B cell (primary cell): ENCODE measurements around the gene HERC2. TPM values are rescaled to one million over a fixed set of nuclear protein-coding genes. Genes with fewer than 3 reads are reported as not detected.

ENCODE experiments used
- ATAC-seq: fragments of 200-7000 bp; cut with Tn5 transposase; one replicate; pipeline ENCODE4 v1.10.0; 2021; ENCODE audit warnings: low read depth, mild to moderate bottlenecking, moderate number of reproducible peaks, moderate library complexity
- CTCF ChIA-PET: fragments of 350-600 bp; sonication (Branson Sonifier 250); formaldehyde crosslinking; loops from one replicate; lab custom pipeline; 2021; ENCODE audit warnings: antibody characterized with exemption, inconsistent platforms; lab: Charles Lee
- POLR2A ChIA-PET: fragments of 350-600 bp; sonication (Branson Sonifier 250); formaldehyde crosslinking; loops from one replicate; lab custom pipeline; 2021; ENCODE audit warnings: antibody characterized with exemption; lab: Charles Lee
- DNase-seq: peaks from one replicate; pipeline ENCODE4 v3.0.0; 2013
- H2AFZ ChIP-seq: 2 replicates; pipeline ENCODE4 v1.6.1; 2012; ENCODE audit warnings: mild to moderate bottlenecking, low read depth, low read length; ENCODE audit not compliant: insufficient read depth, poor library complexity, severe bottlenecking
- H3K27ac ChIP-seq, 2 donors: 1 replicate in 1 of 2; 2 replicates in 1 of 2; pipeline ENCODE4 v1.5.1; 2012 to 2013; ENCODE audit warnings: low read length in 2 of 2, mild to moderate bottlenecking in 2 of 2, moderate library complexity in 1 of 2
- H3K27me3 ChIP-seq, 4 experiments: fragments of 200-600 bp in 1 of 4; sonication (generic) in 1 of 4; replicated peaks in 1 of 4; 1 replicate in 2 of 4; 2 replicates in 2 of 4; pipeline versions ENCODE4 v1.6.1 to v1.7.0; 2013 to 2016; ENCODE audit warnings: low read length in 3 of 4, mild to moderate bottlenecking in 2 of 4, mixed read lengths in 1 of 4, moderate library complexity in 1 of 4; ENCODE audit not compliant: insufficient read depth in 4 of 4, control insufficient read depth in 3 of 4; ENCODE audit errors: control extremely low read depth in 1 of 4
- H3K36me3 ChIP-seq, 2 experiments: replicated peaks in 1 of 2; 1 replicate in 1 of 2; 2 replicates in 1 of 2; pipeline versions ENCODE4 v1.6.1 to v1.7.1; 2013; ENCODE audit warnings: low read length in 1 of 2; ENCODE audit not compliant: insufficient read depth in 2 of 2, control insufficient read depth in 1 of 2; ENCODE audit errors: control extremely low read depth in 1 of 2, extremely low read depth in 1 of 2
- H3K4me1 ChIP-seq, 2 donors: fragments of 200-600 bp in 1 of 2; sonication (generic) in 1 of 2; 1 replicate in 1 of 2; 2 replicates in 1 of 2; pipeline versions ENCODE4 v1.5.1 to v1.6.1; 2013 to 2017; ENCODE audit warnings: low read length in 2 of 2; ENCODE audit not compliant: control insufficient read depth in 2 of 2, insufficient read depth in 2 of 2
- H3K4me2 ChIP-seq: replicated peaks from 2 replicates; pipeline ENCODE3; 2012; ENCODE audit warnings: mild to moderate bottlenecking, low read depth, low read length; ENCODE audit not compliant: poor library complexity, severe bottlenecking
- H3K4me3 ChIP-seq, 5 experiments: fragments of 200-600 bp in 1 of 5; sonication (generic) in 1 of 5; 1 replicate in 3 of 5; 2 replicates in 2 of 5; pipeline versions ENCODE4 v1.5.1 to v1.7.0; 2011 to 2016; ENCODE audit warnings: low read length in 4 of 5, mild to moderate bottlenecking in 4 of 5, low read depth in 2 of 5, control low read depth in 1 of 5, moderate library complexity in 1 of 5; ENCODE audit not compliant: insufficient read depth in 1 of 5; ENCODE audit errors: control extremely low read depth in 1 of 5, extremely low read depth in 1 of 5
- H3K79me2 ChIP-seq: fragments of 200-600 bp; sonication (generic); one replicate; pipeline ENCODE4 v1.6.0; 2016; ENCODE audit warnings: low read length; ENCODE audit not compliant: control insufficient read depth, insufficient read depth
- H3K9ac ChIP-seq: fragments of 200-600 bp; sonication (generic); 2 replicates; pipeline ENCODE4 v1.6.1; 2017; ENCODE audit warnings: mild to moderate bottlenecking, low read length, moderate library complexity
- H3K9me3 ChIP-seq, 3 donors: one replicate each; pipeline versions ENCODE4 v1.6.1 to v1.7.1; 2013; ENCODE audit warnings: low read length in 2 of 3; ENCODE audit not compliant: control insufficient read depth in 2 of 3, insufficient read depth in 1 of 3; ENCODE audit errors: control extremely low read depth in 1 of 3
- H4K20me1 ChIP-seq: 2 replicates; pipeline ENCODE4 v1.6.0; 2012; ENCODE audit warnings: mild to moderate bottlenecking, low read length; ENCODE audit not compliant: insufficient read depth, control insufficient read depth, poor library complexity, severe bottlenecking
- H3K27ac Mint-ChIP-seq: one replicate; pipeline ENCODE4 v1.8.0; 2021; ENCODE audit warnings: mixed read lengths
- H3K27me3 Mint-ChIP-seq: one replicate; pipeline ENCODE4 v1.8.0; 2021; ENCODE audit warnings: mixed read lengths
- H3K4me1 Mint-ChIP-seq: one replicate; pipeline ENCODE4 v1.8.0; 2021; ENCODE audit warnings: mixed read lengths
- H3K4me3 Mint-ChIP-seq: one replicate; pipeline ENCODE4 v1.8.0; 2021; ENCODE audit warnings: mixed read lengths
- H3K9me3 Mint-ChIP-seq: one replicate; pipeline ENCODE4 v1.8.0; 2022; ENCODE audit warnings: mixed read lengths; ENCODE audit not compliant: insufficient read depth
- CTCF ChIP-seq: fragments of 200-600 bp; IDR thresholded peaks from one replicate; pipeline ENCODE4 v1.8.0; 2022; ENCODE audit warnings: antibody characterized with exemption, mild to moderate bottlenecking
- EZH2 ChIP-seq: IDR thresholded peaks from 2 replicates; pipeline ENCODE4 v1.6.1; 2012; ENCODE audit warnings: borderline replicate concordance, low read depth, mild to moderate bottlenecking, moderate library complexity, low read length; ENCODE audit not compliant: insufficient read depth, poor library complexity, severe bottlenecking
- WGBS: methylation state at CpG from one replicate; pipeline ENCODE4 v1.1.5; 2013; ENCODE audit warnings: missing lambda C conversion rate; ENCODE audit not compliant: insufficient coverage; 5-methylcytosine and 5-hydroxymethylcytosine counted together
- intact Hi-C: fragments of 100-400 bp; cut with micrococcal nuclease; formaldehyde crosslinking; loops from one replicate; pipeline ENCODE4 v1.10.0; 2022
- polyA plus RNA-seq: library from polyadenylated mRNA; depleted of rRNA; stranded (reverse); fragments of >200 nt; gene quantifications from 2 replicates; pipeline ENCODE4 v1.2.3, GENCODE V29; 2012
- total RNA-seq, 2 donors: library from RNA; stranded (reverse); fragments of 120-200 nt in 1 of 2; gene quantifications; 1 replicate in 1 of 2; 2 replicates in 1 of 2; pipeline versions ENCODE4 v1.2.3 to v1.2.4, GENCODE V29; 2013 to 2022

The HERC2 gene
- total and polyA plus RNA-seq, 2 donors (not counting 1 experiment from before 2014, with no cell fraction given) = 31.0 to 52.7 TPM

DNA sequence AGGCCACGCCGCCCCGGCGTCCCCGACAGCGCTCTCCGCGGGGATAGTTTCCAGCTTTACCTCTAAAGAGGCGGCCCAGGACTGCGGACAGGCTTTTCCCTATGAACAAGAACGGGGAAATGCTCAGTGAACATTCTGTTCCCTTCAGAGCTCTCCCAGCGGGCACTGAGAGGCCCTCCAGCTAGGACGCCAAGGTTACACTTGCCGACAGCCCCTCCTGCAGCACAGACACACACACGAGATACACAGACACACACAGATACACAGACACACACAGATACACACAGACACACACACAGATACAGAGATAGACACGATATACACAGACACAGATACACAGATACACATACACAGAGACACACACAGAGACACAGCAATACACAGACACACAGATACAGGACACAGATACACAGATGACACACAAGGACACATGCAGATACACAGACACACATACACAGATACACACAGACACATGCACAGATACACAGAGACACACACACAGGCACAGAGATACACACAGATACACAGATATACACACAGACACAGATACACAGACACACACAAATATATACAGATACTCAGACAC lies 222.3 kb downstream of the HERC2 start:
- 17% methylated on average over 16 of the region's 16 CpGs for WGBS
- Histone ChIP-seq H3K4me1 (peaks cover 39 to 42% of the 10 kb centered on the region in 2 donors), H2AFZ (no peak overlapping the region), H3K27me3 (peaks cover 2 to 88% (median 34%) of the 10 kb centered on the region in 4 experiments), H4K20me1 (no peaks in the 10 kb centered on the region), H3K79me2 (no peaks in the 10 kb centered on the region), H3K9me3 (peaks cover 0 to 51% (median 0%) of the 10 kb centered on the region in 3 donors), H3K36me3 (no peaks in the 10 kb centered on the region), H3K4me2 (peak overlapping the region; percentile 70), H3K27ac (no peak overlapping the region), H3K4me3 (no peak overlapping the region), H3K9ac (no peak overlapping the region)
- H3K9me3 Mint-ChIP-seq = no peaks in the 10 kb centered on the region
- peaks cover 66% of the 10 kb centered on the region for H3K27me3 Mint-ChIP-seq
- TF ChIP-seq EZH2 (no peak), CTCF (no peak)
- ChIA-PET CTCF (no interaction called here), POLR2A (no interaction called here)
- ATAC-seq (no peak), DNase-seq (peak; percentile 23)
- H3K27ac Mint-ChIP-seq = no peak overlapping the region
- H3K4me3 Mint-ChIP-seq = peak overlapping the region; percentile 57
- peaks cover 43% of the 10 kb centered on the region for H3K4me1 Mint-ChIP-seq
- intact Hi-C loops = no loop called here

DNA sequence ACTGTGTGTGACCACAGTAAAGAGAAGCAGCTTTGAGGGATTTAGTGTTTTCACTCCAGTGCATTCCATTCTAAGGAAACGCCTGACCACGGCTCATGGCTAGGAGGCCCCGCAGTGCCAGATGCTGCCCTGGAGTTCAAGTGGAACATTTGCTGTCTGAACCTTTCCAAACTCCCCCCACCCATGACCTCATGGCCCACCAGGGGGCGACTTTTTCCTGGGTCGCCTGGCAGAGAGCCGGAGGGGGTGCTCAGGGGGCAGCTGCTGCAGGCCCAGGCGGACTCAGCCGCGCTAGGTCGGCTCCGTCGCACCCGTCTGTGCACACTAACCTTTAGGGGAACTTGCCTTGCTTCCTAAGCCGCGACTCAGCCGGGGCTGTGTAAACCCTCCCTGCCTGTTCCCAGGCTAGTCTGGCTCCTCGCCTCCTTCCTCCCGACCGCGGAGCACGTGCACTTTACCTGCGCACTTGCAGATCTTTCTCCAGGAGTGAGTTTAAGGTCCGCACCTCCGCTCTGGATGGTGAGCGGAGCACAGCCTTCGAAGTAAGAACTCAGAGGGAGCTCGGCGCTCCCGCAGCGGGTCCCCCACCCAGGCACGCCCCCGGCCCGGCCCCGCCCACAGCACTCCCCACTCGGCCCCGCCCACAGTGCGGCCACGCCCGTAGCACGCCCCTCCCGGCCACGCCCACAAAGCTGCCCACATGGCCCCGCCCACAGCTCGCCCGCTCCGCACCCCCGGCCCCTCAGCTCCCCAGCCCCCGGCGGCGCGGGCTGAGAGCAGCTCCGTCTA lies 223.0 kb downstream of the HERC2 start, which contains the start of gene OCA2:
Gene OCA2 (minus strand): TSS at position 550 of the 789 bp plus-strand sequence. CDS start 17,441 bp downstream, outside the sequence.
- CTCF ChIA-PET = no interaction called here
- Histone ChIP-seq H3K9me3 (peaks cover 0 to 55% (median 0%) of the 10 kb centered on the region in 3 donors), H3K79me2 (no peaks in the 10 kb centered on the region), H3K27ac (no peak within 1 kb of the TSS), H3K27me3 (peaks cover 2 to 88% (median 38%) of the 10 kb centered on the region in 4 experiments), H4K20me1 (no peaks in the 10 kb centered on the region), H3K4me3 (peak within 1 kb of the TSS in 3 of 5 experiments; percentile 15 to 30 (median 15)), H3K9ac (no peak within 1 kb of the TSS), H3K4me2 (peak within 1 kb of the TSS; percentile 70), H3K4me1 (peaks cover 46 to 49% of the 10 kb centered on the region in 2 donors), H2AFZ (peak within 1 kb of the TSS; percentile 59), H3K36me3 (no peaks in the 10 kb centered on the region)
- TF ChIP-seq EZH2 (peak; percentile 40), CTCF (peak; percentile 37)
- peak within 1 kb of the TSS; percentile 70 for H3K4me3 Mint-ChIP-seq
- peaks cover 61% of the 10 kb centered on the region for H3K27me3 Mint-ChIP-seq
- peak; percentile 15 for ATAC-seq
- H3K27ac Mint-ChIP-seq = no peak within 1 kb of the TSS
- 5% methylated on average over 51 of the region's 52 CpGs for WGBS
- peak; percentile 71 for DNase-seq
- peaks cover 47% of the 10 kb centered on the region for H3K4me1 Mint-ChIP-seq
- POLR2A ChIA-PET = interaction anchor here (1.1 kb wide), 1 partner anchor 8 kb away, joined by 3 read pairs; no protein-coding TSS in a partner anchor
- H3K9me3 Mint-ChIP-seq = no peaks in the 10 kb centered on the region
- intact Hi-C loops = no loop called here
